Chondrocyte (in vitro differentiated cells): ENCODE measurements around the gene SLC45A1. TPM values are rescaled to one million over a fixed set of nuclear protein-coding genes. Genes with fewer than 3 reads are reported as not detected.
A peak's percentile ranks its signal among the peaks of the same experiment; 100 is the strongest.

Experiments used
- DNase-seq: peaks from one replicate; pipeline ENCODE4 v3.0.0; 2021; ENCODE audit warnings: mixed read lengths, low spot score
- H3K27ac Mint-ChIP-seq: one replicate; pipeline ENCODE4 v1.8.0; 2021; ENCODE audit warnings: mild to moderate bottlenecking, moderate library complexity, mixed read lengths; ENCODE audit not compliant: unreplicated experiment
- H3K27me3 Mint-ChIP-seq: 2 replicates; pipeline ENCODE4 v1.8.0; 2021; ENCODE audit warnings: low read depth, mixed read lengths
- H3K36me3 Mint-ChIP-seq: 2 replicates; pipeline ENCODE4 v1.8.0; 2021; ENCODE audit warnings: low read depth, mixed read lengths
- H3K4me1 Mint-ChIP-seq: 2 replicates; pipeline ENCODE4 v1.8.0; 2021; ENCODE audit warnings: low read depth, mild to moderate bottlenecking, mixed read lengths
- H3K4me3 Mint-ChIP-seq: one replicate; pipeline ENCODE4 v1.8.0; 2021; ENCODE audit warnings: mild to moderate bottlenecking, moderate library complexity, mixed read lengths; ENCODE audit not compliant: unreplicated experiment
- H3K9me3 Mint-ChIP-seq: 2 replicates; pipeline ENCODE4 v1.8.0; 2021; ENCODE audit warnings: low read depth, mixed read lengths
- CTCF ChIP-seq: fragments of 200-600 bp; sonication (generic); IDR thresholded peaks from 2 replicates; pipeline ENCODE4 v1.5.0; 2021; ENCODE audit warnings: antibody characterized with exemption, mild to moderate bottlenecking, moderate library complexity
- total RNA-seq: library from RNA; stranded (reverse); gene quantifications from 3 replicates; pipeline ENCODE4 v1.2.1, GENCODE V29; 2021

Gene SLC45A1
- total RNA-seq, 1 donor from 2014 or later = 4.8 TPM

- no peak overlapping the region for H3K27ac Mint-ChIP-seq
Measured at GRCh38 chr1:8318436-8318835, 522 bp downstream of the SLC45A1 start.

GRCh38 chr1:8321612-8322011, 3.7 kb downstream of the SLC45A1 start:
- Mint-ChIP-seq H3K27me3 (no peaks in the 10 kb centered on the region), H3K9me3 (no peaks in the 10 kb centered on the region), H3K4me1 (peaks cover 8% of the 10 kb centered on the region), H3K27ac (no peak overlapping the region), H3K4me3 (no peak overlapping the region), H3K36me3 (peaks cover 10% of the 10 kb centered on the region)
- TF ChIP-seq CTCF = no peak
- no peak for DNase-seq

More at GRCh38 chr1:8318436-8318835, 522 bp downstream of the SLC45A1 start:
- DNase-seq = no peak
- H3K4me3 Mint-ChIP-seq = peak overlapping the region; percentile 67
- H3K9me3 Mint-ChIP-seq = no peaks in the 10 kb centered on the region
- peaks cover 2% of the 10 kb centered on the region for H3K36me3 Mint-ChIP-seq
- TF ChIP-seq CTCF = no peak
- peaks cover 28% of the 10 kb centered on the region for H3K4me1 Mint-ChIP-seq
- no peaks in the 10 kb centered on the region for H3K27me3 Mint-ChIP-seq

- no peak for TF ChIP-seq CTCF
- Mint-ChIP-seq H3K36me3 (peaks cover 10% of the 10 kb centered on the region), H3K27ac (no peak overlapping the region), H3K4me3 (no peak overlapping the region), H3K4me1 (peaks cover 1% of the 10 kb centered on the region), H3K27me3 (no peaks in the 10 kb centered on the region), H3K9me3 (no peaks in the 10 kb centered on the region)
- no peak for DNase-seq
Measured at GRCh38 chr1:8323706-8324105, 5.8 kb downstream of the SLC45A1 start.

GRCh38 chr1:8324176-8324810, 6.4 kb downstream of the SLC45A1 start:
- Mint-ChIP-seq H3K27ac (no peak overlapping the region), H3K4me3 (no peak overlapping the region), H3K4me1 (peaks cover 3% of the 10 kb centered on the region), H3K9me3 (no peaks in the 10 kb centered on the region), H3K36me3 (peaks cover 10% of the 10 kb centered on the region), H3K27me3 (no peaks in the 10 kb centered on the region)
- no peak for DNase-seq
- TF ChIP-seq CTCF = no peak

GRCh38 chr1:8325771-8326170, 7.9 kb downstream of the SLC45A1 start:
- DNase-seq = no peak
- H3K4me1 Mint-ChIP-seq = peaks cover 8% of the 10 kb centered on the region
- no peak for TF ChIP-seq CTCF

More at GRCh38 chr1:8325771-8326170, 7.9 kb downstream of the SLC45A1 start:
- Mint-ChIP-seq H3K36me3 (peaks cover 10% of the 10 kb centered on the region), H3K4me3 (no peak overlapping the region), H3K27me3 (no peaks in the 10 kb centered on the region), H3K27ac (no peak overlapping the region), H3K9me3 (no peaks in the 10 kb centered on the region)
